DMS153 (cell line): Measurements from ENCODE around the gene PPM1A.
"Not testable (repeated sequence)": the region's sequence is repeated elsewhere in the genome, so short reads cannot be mapped to it uniquely, and the experiment has no call there.

Experiments used
- DNase-seq: peaks from one replicate; lab custom pipeline; 2025; lab: John Stamatoyannopoulos, UW

Gene PPM1A

DNA sequence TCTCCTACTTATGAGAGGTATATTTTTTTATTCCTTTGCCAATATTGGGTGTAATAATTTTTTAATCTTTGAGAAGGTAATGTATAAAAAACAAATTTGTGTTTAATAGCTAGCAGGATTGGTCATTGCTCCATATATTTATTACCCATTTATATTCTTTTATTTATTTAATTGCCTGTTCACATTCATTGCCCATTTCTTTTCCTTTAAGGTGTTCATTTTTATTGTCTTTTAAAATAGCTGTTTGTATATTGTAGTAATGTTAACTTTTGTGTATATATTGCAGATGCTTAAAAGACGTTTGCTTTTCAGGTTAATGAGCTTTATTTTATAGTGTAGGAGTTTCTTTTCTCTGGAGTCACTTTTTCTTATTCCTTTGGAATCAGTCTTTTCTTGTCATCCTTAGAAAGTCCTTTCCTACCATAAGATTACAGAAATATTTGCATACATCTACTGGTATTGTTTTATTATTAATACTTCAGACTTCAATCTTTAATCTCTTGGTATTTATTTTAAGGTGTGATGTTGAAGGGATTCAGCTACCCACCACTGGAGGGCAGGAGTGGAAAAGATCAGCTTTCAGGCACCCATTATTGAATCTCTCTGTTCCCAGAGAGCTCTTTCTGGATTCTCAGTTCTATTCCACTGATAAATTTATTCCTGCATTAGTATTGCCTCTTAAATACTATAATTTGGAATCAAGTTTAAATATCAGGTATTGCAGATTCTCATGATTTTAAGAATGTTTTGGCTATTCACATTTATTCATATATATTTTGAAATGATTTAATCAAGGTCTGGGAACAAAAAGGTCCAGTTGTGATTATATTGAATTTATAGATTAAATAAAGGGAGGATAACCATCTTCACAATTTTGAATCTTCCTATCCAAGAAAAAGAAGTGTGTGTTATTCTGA is 17.3 kb downstream of the PPM1A start:
- DNase-seq, result no peak

DNA sequence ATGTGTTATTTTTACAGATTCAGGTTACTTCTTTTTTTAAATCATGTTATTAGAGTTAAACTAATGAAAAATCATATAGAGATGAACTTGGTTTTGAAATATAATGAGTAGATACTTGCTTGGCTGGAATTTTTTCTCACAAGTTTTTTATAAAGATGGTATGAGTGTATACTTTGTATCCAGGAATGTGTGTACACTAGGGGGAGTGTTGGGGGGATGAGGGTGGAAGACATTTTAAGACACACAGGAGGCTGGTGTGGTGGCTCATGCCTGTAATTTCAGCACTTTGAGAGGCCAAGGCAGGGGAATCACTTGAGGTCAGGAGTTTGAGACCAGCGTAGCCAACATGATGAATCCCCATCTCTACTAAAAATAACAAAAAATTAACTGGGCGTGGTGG is 23.2 kb downstream of the PPM1A start:
- no peak for DNase-seq

DNA sequence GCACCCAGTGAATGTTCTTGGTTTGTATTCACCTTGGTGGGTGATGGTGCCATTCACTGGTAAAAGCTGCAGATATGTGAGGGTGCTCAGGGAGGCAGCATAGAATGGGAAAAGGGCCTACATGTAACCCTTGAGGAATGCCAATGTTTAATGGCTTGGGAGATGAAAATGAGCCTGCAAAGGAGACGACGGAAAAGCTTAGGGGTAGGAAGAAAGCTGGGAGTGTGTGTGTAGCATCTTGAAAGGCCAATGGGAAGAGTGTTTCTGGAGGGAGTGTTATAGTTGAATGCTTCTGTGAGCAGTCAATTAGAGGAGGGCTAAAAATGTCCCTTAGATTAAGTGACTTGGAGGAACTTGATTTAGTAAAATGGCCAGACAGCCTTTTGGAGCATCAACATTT is 24.9 kb downstream of the PPM1A start:
- DNase-seq, result no peak

- DNase-seq, result no peak
Measured at GRCh38 chr14:60274448-60274847, 25.4 kb downstream of the PPM1A start.

- no peak for DNase-seq
Measured at GRCh38 chr14:60275932-60276331, 26.9 kb downstream of the PPM1A start.

GRCh38 chr14:60276347-60276746 is 27.3 kb downstream of the PPM1A start:
- DNase-seq, result no peak

DNA sequence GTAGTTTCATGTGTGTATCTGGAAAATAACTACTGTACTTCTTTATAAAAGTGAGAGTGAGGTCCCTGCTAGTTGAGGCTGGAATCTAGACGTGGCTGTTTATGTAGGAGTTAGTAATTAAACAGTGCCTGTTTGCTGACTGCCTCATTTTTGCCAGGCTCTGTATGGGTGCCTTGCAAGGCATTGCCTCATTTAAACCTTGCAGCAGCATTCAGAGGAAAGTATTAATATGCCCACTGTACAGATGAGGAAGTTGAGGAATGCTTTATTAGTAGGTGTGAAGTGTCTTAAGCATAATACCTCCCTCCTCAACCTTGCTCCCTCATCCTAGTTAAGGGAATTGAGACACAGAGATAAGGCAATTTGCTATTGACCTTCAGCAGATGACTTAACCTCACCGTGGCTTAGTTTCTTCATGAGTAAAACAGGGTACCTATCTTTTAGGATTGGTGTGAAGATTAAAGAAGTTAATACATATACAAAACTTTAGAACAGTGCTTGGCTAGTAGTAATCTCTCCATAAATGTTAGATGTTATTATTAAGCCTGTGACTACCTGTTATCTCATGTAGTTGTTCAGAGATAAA is 28.7 kb downstream of the PPM1A start:
- no peak for DNase-seq

DNA sequence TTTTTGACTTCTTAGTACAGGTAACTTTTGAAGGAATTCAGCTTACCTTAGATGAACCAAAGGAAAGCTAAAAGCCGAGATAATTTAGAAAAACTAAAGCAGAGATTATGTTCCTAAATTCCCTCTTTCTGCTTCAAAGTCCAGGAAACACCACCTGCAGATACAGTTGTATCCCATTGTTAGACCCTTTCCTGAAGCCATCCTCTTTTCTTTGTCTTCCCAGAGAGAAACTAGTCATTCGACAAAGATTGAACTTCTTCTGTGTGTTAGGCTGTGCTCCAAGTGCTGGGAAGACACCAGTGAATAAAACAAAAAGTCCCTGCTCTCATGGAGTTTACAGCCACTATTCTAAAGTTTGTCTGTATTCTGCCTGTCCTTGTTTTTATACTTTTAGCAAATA is 29.3 kb downstream of the PPM1A start:
- no peak for DNase-seq

DNA sequence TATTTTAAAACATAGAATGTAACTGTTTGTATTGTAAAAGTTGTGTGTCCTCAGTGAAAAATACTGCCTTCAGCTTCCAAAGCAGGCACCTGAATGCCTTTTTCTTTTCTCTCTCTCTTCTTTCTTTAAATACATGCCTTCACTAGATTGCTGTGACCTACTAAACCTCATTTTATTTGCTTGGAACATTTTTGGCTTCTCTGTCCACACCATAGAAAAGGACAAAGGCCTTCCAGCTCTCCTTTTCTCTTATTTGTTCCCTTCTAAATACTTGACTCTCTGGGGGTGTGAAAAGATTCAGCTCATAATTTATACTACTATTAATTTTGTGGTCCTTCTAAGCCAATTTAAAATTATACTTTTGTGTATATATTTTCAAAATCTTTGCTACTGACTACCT is 38.4 kb downstream of the PPM1A start:
- no peak for DNase-seq

- DNase-seq, result no peak
Measured at GRCh38 chr14:60288279-60288678, 39.3 kb downstream of the PPM1A start.

- DNase-seq, result no peak
Measured at GRCh38 chr14:60294411-60295069, 45.5 kb downstream of the PPM1A start.

DNA sequence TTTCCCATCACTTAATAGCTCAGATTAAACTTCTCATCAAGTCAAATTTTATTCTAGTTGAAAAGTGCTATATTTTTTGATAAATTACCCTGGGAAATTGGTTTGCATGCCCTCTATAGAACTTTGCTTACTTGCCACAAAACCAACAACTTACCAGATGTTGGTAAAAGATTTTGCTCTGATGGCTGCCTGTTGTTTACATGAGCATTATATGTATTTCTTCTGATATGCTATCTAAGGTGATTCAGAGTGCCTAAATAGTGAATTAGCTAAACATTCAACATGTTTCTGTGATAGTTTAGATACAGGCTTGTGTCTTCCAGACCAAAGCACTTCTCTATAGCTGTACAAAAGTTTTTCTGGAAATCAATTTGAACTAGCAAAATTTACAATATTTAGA is 51.0 kb downstream of the PPM1A start:
- DNase-seq, result no peak

DNA sequence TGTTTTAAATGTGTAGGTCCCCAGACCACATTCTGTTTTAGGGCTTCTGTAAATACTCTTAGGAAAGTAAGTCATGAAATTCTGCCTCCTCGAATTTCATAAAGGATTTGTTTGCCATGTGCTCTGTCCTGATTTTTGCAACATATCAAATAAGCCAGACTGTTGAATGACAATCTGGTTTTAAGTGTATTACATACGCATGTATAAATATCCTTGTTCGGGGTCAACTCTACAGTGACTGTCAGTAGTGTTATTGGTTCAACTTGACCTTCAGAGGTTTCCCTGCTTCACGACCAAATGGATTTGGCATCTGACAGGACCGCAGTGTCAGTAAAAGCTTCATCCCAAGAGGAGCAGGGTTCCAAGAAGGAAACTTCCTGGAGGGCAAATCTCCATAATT is 52.7 kb downstream of the PPM1A start:
- DNase-seq, result no peak

DNA sequence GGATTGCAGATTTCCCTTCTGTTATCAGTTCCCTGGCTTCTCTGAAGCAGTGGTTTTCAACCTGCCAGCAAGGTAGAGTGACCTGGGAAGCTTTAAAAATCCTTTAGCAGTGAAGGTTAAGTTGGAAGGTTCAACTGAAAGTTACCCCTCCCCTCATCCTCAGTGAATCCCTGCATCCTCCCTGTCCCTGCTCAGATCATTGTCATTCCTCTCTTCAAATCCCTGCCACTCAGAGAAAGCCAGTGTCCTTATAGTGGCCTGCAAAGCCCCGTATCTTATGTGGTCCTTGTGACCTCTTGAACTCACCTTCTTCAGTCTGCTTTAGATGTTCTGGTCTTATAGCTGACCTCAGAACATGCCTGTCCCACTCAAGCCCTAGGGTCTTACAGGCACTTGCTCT is 53.6 kb downstream of the PPM1A start:
- no peak for DNase-seq

- DNase-seq, result no peak
Measured at GRCh38 chr14:60303745-60304144, 54.7 kb downstream of the PPM1A start.

GRCh38 chr14:60304509-60304908 is 55.5 kb downstream of the PPM1A start:
- no peak for DNase-seq

GRCh38 chr14:60309867-60310552 is 61.0 kb downstream of the PPM1A start:
- DNase-seq, result peak; percentile 48

DNA sequence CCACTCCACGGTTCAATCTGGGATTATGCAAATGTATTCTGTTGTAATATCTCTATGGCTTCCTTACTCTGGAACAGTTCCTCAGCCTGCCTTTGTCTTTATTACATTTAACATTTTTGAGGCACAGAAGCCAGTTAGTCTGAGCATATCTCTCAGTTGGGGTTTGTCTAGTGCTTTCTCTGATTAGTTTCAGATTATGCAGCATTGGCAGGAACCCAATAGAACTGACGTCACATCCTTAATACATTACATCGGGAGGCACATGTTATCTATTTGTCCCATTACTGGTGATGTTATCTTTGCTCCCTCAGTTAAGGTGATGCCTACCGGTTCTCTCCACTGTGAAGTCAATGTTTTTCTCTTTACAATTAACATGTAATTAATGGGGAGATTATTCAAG is 62.4 kb downstream of the PPM1A start:
- DNase-seq, result no peak

DNA sequence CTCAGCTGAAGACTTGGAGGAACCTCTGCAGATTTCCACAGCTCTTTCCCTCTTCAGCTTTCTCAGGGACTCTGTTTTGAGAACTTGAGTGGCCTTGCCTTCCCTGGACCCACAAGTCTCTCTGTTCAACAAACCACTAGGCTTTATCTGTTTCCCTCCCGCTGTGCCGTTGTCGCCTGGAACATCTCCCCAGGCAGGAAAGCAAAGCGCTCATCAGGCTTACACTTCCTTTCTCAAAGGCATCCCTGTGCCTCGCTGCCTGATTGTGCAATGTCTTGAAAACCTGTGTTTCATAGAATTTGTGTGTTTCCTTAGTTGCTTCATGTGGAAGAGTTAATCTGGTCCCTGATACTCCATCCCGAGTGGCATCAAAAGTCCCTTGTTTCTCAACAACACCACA is 64.1 kb downstream of the PPM1A start:
- DNase-seq, result no peak

DNA sequence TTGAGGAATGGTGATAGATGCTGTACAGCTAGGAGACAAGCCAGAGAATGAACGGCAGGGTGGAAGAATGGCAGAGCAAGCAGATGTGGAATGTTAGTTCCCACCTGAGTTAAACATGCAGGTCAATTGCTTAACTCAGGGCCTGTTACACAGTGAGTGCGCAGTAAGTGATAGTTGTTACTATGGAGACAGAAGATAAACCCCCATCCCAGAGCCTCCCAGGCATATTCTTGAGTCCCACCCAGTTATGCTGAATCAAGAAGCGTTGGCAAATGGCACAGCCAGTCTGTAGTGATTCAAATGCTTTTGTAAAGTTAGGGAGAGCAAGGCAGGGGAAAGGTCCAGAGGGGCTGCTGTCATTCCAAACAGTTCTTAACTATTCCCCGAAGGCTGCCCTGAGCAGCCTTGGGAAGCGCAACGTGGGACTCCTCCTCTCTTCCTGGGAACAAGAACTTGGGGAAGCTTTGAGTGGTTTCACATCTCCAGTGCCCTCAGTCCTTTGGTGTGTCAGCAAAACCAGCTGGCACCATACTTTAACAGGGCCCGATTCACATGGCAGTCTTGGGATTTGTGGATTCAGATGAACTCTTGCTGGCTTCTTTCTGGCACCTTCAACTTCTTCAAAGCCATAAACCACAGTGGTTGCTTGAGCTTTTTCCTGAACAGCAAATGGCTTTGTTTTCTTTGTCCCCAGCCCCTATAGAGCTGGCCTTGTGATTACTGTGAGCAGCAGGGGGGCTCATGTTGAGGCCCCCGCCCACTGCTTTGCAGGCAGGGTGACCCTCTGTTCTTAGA is 66.4 kb downstream of the PPM1A start:
- no peak for DNase-seq

- peak; percentile 53 for DNase-seq
Measured at GRCh38 chr14:60317609-60318008, 68.6 kb downstream of the PPM1A start.

DNA sequence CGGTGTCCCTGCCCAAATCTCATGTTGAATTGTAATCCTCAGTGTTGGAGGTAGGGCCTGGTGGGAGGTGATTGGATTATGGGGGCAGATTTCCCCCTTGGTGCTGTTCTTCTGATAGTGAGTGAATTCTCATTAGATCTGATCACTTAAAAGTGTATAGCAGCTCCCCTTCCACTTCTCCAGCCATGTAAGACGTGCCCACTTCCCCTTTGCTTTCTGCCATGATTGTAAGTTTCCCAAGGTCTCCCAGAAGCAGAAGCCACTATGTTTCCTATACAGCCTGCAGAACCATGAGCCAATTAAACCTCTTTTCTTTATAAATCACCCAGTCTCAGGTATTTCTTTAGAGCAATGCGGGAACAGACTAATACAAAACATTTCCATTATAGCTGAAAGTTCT is 71.8 kb downstream of the PPM1A start:
- DNase-seq, result not testable (repeated sequence)
